AG20443 (cell line): ENCODE data around the gene HERC4.

Source experiments
- DNase-seq: peaks from one replicate; pipeline ENCODE4 v3.0.0; 2012; ENCODE audit warnings: low spot score, mixed read lengths

Gene HERC4, protein sequence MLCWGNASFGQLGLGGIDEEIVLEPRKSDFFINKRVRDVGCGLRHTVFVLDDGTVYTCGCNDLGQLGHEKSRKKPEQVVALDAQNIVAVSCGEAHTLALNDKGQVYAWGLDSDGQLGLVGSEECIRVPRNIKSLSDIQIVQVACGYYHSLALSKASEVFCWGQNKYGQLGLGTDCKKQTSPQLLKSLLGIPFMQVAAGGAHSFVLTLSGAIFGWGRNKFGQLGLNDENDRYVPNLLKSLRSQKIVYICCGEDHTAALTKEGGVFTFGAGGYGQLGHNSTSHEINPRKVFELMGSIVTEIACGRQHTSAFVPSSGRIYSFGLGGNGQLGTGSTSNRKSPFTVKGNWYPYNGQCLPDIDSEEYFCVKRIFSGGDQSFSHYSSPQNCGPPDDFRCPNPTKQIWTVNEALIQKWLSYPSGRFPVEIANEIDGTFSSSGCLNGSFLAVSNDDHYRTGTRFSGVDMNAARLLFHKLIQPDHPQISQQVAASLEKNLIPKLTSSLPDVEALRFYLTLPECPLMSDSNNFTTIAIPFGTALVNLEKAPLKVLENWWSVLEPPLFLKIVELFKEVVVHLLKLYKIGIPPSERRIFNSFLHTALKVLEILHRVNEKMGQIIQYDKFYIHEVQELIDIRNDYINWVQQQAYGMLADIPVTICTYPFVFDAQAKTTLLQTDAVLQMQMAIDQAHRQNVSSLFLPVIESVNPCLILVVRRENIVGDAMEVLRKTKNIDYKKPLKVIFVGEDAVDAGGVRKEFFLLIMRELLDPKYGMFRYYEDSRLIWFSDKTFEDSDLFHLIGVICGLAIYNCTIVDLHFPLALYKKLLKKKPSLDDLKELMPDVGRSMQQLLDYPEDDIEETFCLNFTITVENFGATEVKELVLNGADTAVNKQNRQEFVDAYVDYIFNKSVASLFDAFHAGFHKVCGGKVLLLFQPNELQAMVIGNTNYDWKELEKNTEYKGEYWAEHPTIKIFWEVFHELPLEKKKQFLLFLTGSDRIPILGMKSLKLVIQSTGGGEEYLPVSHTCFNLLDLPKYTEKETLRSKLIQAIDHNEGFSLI

GRCh38 chr10:68074775-68075549 is at the start of gene HERC4:
Gene HERC4, minus strand, starts transcription at chr10:68075283. Its CDS starts 2,175 bp downstream, at chr10:68073108.
- DNase-seq, result peak; percentile 100

DNA sequence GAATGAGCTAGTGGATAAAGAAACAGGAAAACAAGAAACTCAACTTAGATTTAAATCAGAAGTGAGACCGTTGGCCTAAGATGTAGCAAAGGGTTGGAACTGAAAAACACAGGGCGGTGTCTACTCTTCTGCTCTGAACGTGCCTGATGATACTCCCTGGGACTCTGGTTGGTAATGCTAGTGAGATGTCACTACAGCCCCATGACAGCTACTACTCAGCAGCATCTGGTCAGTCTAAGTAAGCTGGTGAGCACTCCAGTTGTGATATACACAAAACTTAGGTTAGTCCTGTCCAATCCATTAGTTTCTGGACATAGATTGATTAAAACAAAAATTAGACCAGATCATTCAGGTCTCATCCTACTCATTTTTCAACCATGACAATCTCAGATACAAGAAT is 49.6 kb upstream of the HERC4 start:
- DNase-seq, result no peak

DNA sequence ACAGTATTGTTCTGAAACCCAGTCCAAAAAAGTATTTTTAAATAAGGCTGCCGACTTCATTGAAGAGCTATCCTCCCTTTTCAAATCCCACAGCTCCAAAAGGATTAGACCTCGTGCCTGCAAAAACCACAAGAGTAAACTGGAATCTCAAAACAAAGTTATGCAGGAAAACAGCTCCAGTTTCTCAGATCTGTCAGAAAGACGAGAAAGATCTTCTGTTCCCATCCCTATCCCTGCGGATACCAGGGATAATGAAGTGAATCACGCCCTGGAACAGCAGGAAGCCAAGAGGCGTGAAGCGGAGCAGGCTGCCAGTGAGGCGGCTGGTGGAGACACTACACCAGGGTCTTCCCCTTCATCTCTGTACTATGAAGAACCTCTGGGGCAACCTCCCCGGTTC is 46.8 kb upstream of the HERC4 start:
- no peak for DNase-seq

- no peak for DNase-seq
Measured at GRCh38 chr10:68121020-68121743, 46.1 kb upstream of the HERC4 start.

DNA sequence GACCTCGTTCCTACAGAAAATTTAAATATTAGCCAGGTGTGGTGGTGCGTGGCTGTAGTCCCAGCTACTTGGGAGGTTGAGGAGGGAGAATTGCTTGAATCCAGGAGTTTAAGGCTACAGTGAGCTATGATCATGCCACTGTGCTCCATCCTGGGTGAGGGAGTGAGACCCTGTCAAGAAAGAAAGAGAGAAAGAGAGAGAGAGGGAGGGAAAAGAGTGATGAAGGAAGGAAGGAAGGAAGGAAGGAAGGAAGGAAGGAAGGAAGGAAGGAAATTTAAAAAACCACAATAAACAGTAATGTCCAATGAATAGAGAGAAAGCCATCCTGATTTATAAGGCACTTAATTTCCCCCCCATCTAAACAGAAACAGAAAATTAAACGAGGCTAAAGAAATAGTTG is 43.6 kb upstream of the HERC4 start:
- DNase-seq, result no peak

GRCh38 chr10:68112837-68113236 is 37.8 kb upstream of the HERC4 start:
- no peak for DNase-seq

DNA sequence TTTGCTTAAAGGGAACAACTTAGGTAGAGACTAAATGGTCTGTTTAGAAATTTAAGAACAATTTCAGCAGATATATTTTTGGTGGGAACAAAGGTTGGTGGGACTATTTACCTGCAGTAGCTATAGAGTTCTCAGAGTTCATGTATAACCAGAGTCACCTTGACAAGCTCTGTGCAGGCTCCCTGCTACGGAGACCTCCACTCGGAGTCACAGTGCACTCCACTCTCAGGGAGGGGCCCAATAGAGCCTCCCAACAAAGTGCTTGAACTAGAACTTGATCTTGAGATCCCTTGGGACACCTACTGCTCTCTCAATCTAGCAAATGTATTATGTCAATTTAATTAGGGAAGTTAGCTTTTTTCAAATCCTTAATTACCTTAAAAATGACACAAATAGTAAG is 36.5 kb upstream of the HERC4 start:
- no peak for DNase-seq

- DNase-seq, result no peak
Measured at GRCh38 chr10:68110027-68110426, 34.9 kb upstream of the HERC4 start.

GRCh38 chr10:68109331-68109730 is 34.2 kb upstream of the HERC4 start, which contains the start of gene MYPN:
Gene MYPN, plus strand, starts transcription at chr10:68109488. Its CDS starts 11,951 bp downstream, at chr10:68121439.
- DNase-seq, result no peak

DNA sequence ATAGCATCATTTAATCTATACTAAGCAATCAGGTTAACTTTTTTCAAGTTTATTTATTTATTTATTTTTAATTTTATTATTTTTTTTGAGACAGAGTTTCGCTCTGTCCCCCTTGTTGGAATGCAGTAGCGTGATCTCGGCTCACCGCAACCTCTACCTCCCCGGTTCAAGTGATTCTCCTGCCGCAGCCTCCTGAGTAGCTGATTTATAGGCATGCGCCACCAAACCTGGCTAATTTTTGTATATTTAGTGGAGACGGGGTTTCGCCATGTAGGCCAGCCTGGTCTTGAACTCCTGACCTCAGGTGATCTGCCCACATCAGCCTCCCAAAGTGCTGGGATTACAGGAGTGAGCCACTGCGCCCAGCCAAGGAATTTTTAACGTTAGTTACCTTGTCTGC is 33.6 kb upstream of the HERC4 start:
- DNase-seq, result no peak

DNA sequence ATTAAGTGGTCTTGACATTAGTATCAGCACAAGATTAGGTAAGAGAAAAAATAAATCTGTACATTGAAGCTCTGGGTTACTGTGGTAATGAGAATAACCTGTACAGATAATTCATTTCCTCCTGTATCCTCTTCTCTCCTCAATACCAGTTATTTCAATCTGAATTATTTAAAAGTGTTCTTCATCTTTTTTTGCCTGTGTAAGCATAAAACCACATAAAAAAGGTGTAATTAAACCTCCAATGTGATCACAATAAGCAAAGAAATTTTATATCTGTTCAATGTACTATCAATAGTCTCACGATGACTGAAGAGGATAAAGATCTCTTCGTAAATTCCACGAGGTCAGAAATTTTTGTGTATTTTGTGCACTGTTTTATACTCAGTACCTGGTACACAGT is 33.0 kb upstream of the HERC4 start:
- DNase-seq, result no peak

DNA sequence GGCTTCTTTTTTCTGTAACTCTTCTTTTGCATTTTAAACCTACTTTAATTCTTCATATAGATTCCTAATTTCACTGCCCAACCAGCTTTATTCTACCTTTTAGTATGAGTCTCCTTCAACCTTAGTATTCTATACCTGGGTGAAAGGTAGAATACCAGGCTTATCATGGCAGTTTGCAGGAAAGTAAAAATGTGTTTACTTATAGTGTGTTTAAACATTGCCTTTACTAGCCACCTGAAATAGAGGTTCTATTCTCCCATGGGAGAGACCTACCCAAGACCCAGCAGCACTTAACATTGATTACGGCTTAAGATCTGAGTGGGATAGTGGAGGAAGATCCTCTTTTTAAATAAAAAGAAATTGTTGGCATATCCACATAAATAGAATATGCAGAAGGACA is 32.6 kb upstream of the HERC4 start:
- no peak for DNase-seq

- DNase-seq, result peak; percentile 68
Measured at GRCh38 chr10:68106656-68107055, 31.6 kb upstream of the HERC4 start.

GRCh38 chr10:68105820-68106219 is 30.7 kb upstream of the HERC4 start:
- DNase-seq, result peak; percentile 64

- no peak for DNase-seq
Measured at GRCh38 chr10:68103901-68104300, 28.8 kb upstream of the HERC4 start.

- DNase-seq, result no peak
Measured at GRCh38 chr10:68103261-68103878, 28.3 kb upstream of the HERC4 start.

DNA sequence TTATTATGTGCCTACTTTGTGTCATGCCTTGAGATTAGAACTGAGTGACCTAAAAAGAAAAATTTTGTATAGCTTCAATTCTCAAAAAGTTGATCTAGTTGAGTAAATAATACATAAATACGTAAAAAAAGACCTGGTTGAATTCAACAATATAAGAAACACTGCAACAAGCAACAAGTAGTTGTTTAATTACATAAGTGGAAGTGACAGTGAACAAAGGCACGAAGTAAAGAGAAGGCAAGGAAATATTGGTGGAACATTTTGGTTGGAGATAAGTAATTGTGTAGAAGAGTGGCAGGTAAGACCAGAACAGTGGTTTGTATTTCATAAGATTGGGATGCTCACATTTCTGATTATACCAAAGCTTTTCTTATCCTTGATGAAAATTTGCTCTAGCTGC is 26.0 kb upstream of the HERC4 start:
- no peak for DNase-seq

GRCh38 chr10:68099736-68100135 is 24.7 kb upstream of the HERC4 start:
- peak; percentile 65 for DNase-seq

DNA sequence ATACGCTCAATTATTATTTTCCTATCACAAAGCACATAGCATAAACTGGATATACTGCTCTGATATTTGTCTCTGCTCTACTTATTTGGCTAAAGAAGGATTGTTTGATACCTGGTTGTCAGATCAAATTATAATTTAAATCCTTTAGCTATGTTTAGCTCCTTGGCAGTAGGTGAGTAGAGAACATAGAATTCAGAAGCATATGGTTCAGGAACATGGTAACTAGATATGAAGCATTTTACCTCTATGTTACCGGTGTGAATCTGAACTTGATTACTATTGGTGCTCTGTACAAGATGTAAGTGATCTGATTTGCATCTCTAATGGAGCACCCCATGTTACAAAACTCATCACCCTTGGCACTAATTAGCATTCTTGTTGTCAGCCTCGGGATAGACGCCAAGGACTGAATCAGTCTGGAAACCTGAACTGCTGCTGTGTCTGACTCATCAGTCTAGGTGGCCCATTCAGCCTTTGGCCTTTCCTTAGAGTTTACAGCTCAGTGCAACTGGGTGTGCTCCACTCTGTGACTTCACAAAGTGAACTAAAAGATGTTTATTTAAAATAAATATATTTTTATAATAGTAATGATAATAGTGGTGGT is 21.9 kb upstream of the HERC4 start:
- peak; percentile 77 for DNase-seq

GRCh38 chr10:68095153-68095552 is 20.1 kb upstream of the HERC4 start:
- DNase-seq, result peak; percentile 48
